H1 (cell line): Measurements from ENCODE around the gene FAM181A. TPM values are rescaled to one million over a fixed set of nuclear protein-coding genes. Genes with fewer than 3 reads are reported as not detected.

Experiments used
- CTCF ChIA-PET: fragments of 300-600 bp; sonication (Branson Sonifier 250); formaldehyde crosslinking; loops from one replicate; lab custom pipeline; 2021; ENCODE audit not compliant: partially characterized antibody; lab: Charles Lee
- POLR2A ChIA-PET: fragments of 300-600 bp; sonication (Branson Sonifier 250); formaldehyde crosslinking; loops from one replicate; lab custom pipeline; 2021; ENCODE audit warnings: inconsistent platforms; ENCODE audit not compliant: partially characterized antibody; lab: Charles Lee
- DNase-seq, 2 experiments: peaks; one replicate each; pipeline versions ENCODE4 v3.0.0 to v3.0.0-alpha.2; 2010 to 2022; ENCODE audit warnings: low spot score in 2 of 2, low read depth in 1 of 2, mixed read lengths in 1 of 2
- FAIRE-seq: peaks from 2 replicates; lab custom pipeline; 2011; peaks lifted over from hg19 to GRCh38; lab: Jason Lieb, UNC
- H2AFZ ChIP-seq: 2 replicates; pipeline ENCODE4 v1.8.1; 2012; ENCODE audit warnings: low read length, inconsistent platforms
- H2AK5ac ChIP-seq: 2 replicates; pipeline ENCODE4 v1.6.1; 2013; ENCODE audit warnings: low read depth, low read length
- H2BK120ac ChIP-seq: replicated peaks from 2 replicates; pipeline ENCODE3; 2013; ENCODE audit warnings: low read depth, low read length, inconsistent platforms
- H2BK12ac ChIP-seq: 2 replicates; pipeline ENCODE4 v1.6.1; 2013; ENCODE audit warnings: low read depth, low read length
- H2BK15ac ChIP-seq: 2 replicates; pipeline ENCODE4 v1.6.1; 2013; ENCODE audit warnings: low read length
- H2BK20ac ChIP-seq: 2 replicates; pipeline ENCODE4 v1.6.1; 2013; ENCODE audit warnings: low read length
- H2BK5ac ChIP-seq: 2 replicates; pipeline ENCODE4 v1.6.1; 2013; ENCODE audit warnings: low read depth, low read length
- H3K14ac ChIP-seq: 2 replicates; pipeline ENCODE4 v1.6.1; 2013; ENCODE audit warnings: inconsistent platforms; ENCODE audit not compliant: insufficient read length
- H3K18ac ChIP-seq: 2 replicates; pipeline ENCODE4 v1.6.1; 2013; ENCODE audit warnings: low read length; ENCODE audit errors: extremely low read depth
- H3K23ac ChIP-seq: 2 replicates; pipeline ENCODE4 v1.6.1; 2013; ENCODE audit warnings: inconsistent platforms; ENCODE audit not compliant: insufficient read length
- H3K23me2 ChIP-seq: 2 replicates; pipeline ENCODE4 v1.6.1; 2013; ENCODE audit warnings: low read depth, low read length
- H3K27ac ChIP-seq: 2 replicates; pipeline ENCODE4 v1.6.1; 2011; ENCODE audit warnings: low read depth, low read length, inconsistent platforms
- H3K27me3 ChIP-seq, 4 experiments: replicated peaks in 1 of 4; 1 replicate in 1 of 4; 2 replicates in 3 of 4; pipeline versions ENCODE4 v1.6.1 to v1.8.1; 2011 to 2013; ENCODE audit warnings: low read length in 3 of 4, mild to moderate bottlenecking in 3 of 4, inconsistent platforms in 2 of 4, mixed read lengths in 2 of 4, moderate library complexity in 1 of 4; ENCODE audit not compliant: control insufficient read depth in 3 of 4, insufficient read depth in 3 of 4; ENCODE audit errors: extremely low read depth in 1 of 4
- H3K36me3 ChIP-seq, 4 experiments: 2 replicates each; pipeline versions ENCODE4 v1.6.1 to v1.8.1; 2011 to 2013; ENCODE audit warnings: mild to moderate bottlenecking in 4 of 4, low read length in 3 of 4, moderate library complexity in 2 of 4, control low read depth in 1 of 4, inconsistent platforms in 1 of 4; ENCODE audit not compliant: insufficient read depth in 4 of 4, control insufficient read depth in 2 of 4
- H3K4ac ChIP-seq: replicated peaks from 2 replicates; pipeline ENCODE3; 2013; ENCODE audit warnings: low read length, low read depth, mixed read lengths, inconsistent platforms; ENCODE audit not compliant: insufficient read length
- H3K4me1 ChIP-seq, 4 experiments: replicated peaks in 1 of 4; 1 replicate in 1 of 4; 2 replicates in 3 of 4; pipeline versions ENCODE4 v1.6.1 to v1.8.1; 2011 to 2013; ENCODE audit warnings: low read length in 3 of 4, inconsistent platforms in 2 of 4, mixed read lengths in 1 of 4; ENCODE audit not compliant: insufficient read depth in 4 of 4, control insufficient read depth in 3 of 4
- H3K4me2 ChIP-seq, 2 experiments: 2 replicates each; pipeline versions ENCODE4 v1.6.1 to v1.8.1; 2011 to 2013; ENCODE audit warnings: low read depth in 2 of 2, low read length in 2 of 2, control low read depth in 1 of 2, inconsistent platforms in 1 of 2, mild to moderate bottlenecking in 1 of 2; ENCODE audit not compliant: insufficient read depth in 1 of 2
- H3K4me3 ChIP-seq, 4 experiments: fragments of 200-600, 300-600 bp in 1 of 4; sonication (generic), shearing (Covaris generic), sonication (Bioruptor Twin) in 1 of 4; 2 replicates each; pipeline versions ENCODE4 v1.5.1 to v1.8.1; 2011 to 2016; ENCODE audit warnings: low read length in 4 of 4, low read depth in 3 of 4, control low read depth in 2 of 4, inconsistent platforms in 2 of 4, mild to moderate bottlenecking in 2 of 4, mixed read lengths in 1 of 4, moderate library complexity in 1 of 4; ENCODE audit not compliant: insufficient read depth in 2 of 4; ENCODE audit errors: extremely low read depth in 1 of 4
- H3K56ac ChIP-seq: replicated peaks from 2 replicates; pipeline ENCODE3; 2013; ENCODE audit warnings: low read depth, mild to moderate bottlenecking, mixed read lengths, low read length, inconsistent platforms; ENCODE audit not compliant: insufficient read length
- H3K79me1 ChIP-seq: 2 replicates; pipeline ENCODE4 v1.6.1; 2013; ENCODE audit warnings: low read depth, low read length, control low read depth
- H3K79me2 ChIP-seq, 2 experiments: 2 replicates each; pipeline versions ENCODE4 v1.6.1 to v1.8.1; 2012 to 2013; ENCODE audit warnings: low read length in 2 of 2, mild to moderate bottlenecking in 2 of 2, inconsistent platforms in 1 of 2; ENCODE audit not compliant: insufficient read depth in 2 of 2, control insufficient read depth in 1 of 2
- H3K9ac ChIP-seq, 4 experiments: replicated peaks in 1 of 4; 1 replicate in 1 of 4; 2 replicates in 3 of 4; pipeline versions ENCODE4 v1.6.1 to v1.8.1; 2011 to 2013; ENCODE audit warnings: low read depth in 3 of 4, low read length in 3 of 4, control low read depth in 2 of 4, mild to moderate bottlenecking in 2 of 4, moderate library complexity in 2 of 4, inconsistent platforms in 1 of 4; ENCODE audit errors: extremely low read depth in 1 of 4
- H3K9me3 ChIP-seq, 2 experiments: 2 replicates each; pipeline versions ENCODE4 v1.6.1 to v1.8.1; 2012 to 2013; ENCODE audit warnings: mild to moderate bottlenecking in 2 of 2, moderate library complexity in 2 of 2, control low read depth in 1 of 2, inconsistent platforms in 1 of 2, low read depth in 1 of 2, low read length in 1 of 2, mixed read lengths in 1 of 2; ENCODE audit not compliant: insufficient read depth in 2 of 2
- H4K20me1 ChIP-seq, 2 experiments: replicated peaks in 1 of 2; 2 replicates each; pipeline versions ENCODE3 to v1.8.1; 2011 to 2013; ENCODE audit warnings: inconsistent platforms in 2 of 2, low read length in 2 of 2, mild to moderate bottlenecking in 1 of 2; ENCODE audit not compliant: insufficient read depth in 2 of 2, control insufficient read depth in 1 of 2
- H4K5ac ChIP-seq: 2 replicates; pipeline ENCODE4 v1.6.1; 2013; ENCODE audit warnings: low read length, low read depth, mixed read lengths, inconsistent platforms; ENCODE audit not compliant: insufficient read length
- H4K8ac ChIP-seq: 2 replicates; pipeline ENCODE4 v1.8.0; 2013; ENCODE audit warnings: mild to moderate bottlenecking, moderate library complexity, low read length, inconsistent platforms; ENCODE audit not compliant: insufficient read depth; ENCODE audit errors: extremely low read depth
- H4K91ac ChIP-seq: replicated peaks from 2 replicates; pipeline ENCODE3; 2013; ENCODE audit warnings: low read length, mixed read lengths, inconsistent platforms; ENCODE audit not compliant: insufficient read length
- BRCA1 ChIP-seq: IDR thresholded peaks from 2 replicates; pipeline ENCODE4 v1.6.1; 2012; ENCODE audit warnings: low read depth, low read length, improper control_type of control experiment
- CTBP2 ChIP-seq: IDR thresholded peaks from 2 replicates; pipeline ENCODE4 v1.7.0; 2011; ENCODE audit warnings: borderline replicate concordance, mild to moderate bottlenecking, moderate library complexity, mixed read lengths, low read length; ENCODE audit not compliant: insufficient read depth, insufficient read length
- EGR1 ChIP-seq: IDR thresholded peaks from 2 replicates; pipeline ENCODE4 v1.6.1; 2011; ENCODE audit warnings: low read depth, low read length, borderline replicate concordance
- NANOG ChIP-seq: IDR thresholded peaks from 2 replicates; pipeline ENCODE4 v1.6.1; 2011; ENCODE audit warnings: low read length, low read depth, mild to moderate bottlenecking, inconsistent platforms; ENCODE audit not compliant: insufficient read depth, poor library complexity, severe bottlenecking
- SAP30 ChIP-seq: fragments of 300-600 bp; sonication (generic); IDR thresholded peaks from 2 replicates; pipeline ENCODE4 v1.7.1; 2012; ENCODE audit warnings: low read length, moderate library complexity, mild to moderate bottlenecking, inconsistent platforms; ENCODE audit not compliant: insufficient read depth, insufficient replicate concordance
- SP4 ChIP-seq: IDR thresholded peaks from 2 replicates; pipeline ENCODE4 v1.6.1; 2012; ENCODE audit warnings: low read length, inconsistent platforms
- TCF12 ChIP-seq: IDR thresholded peaks from 2 replicates; pipeline ENCODE4 v1.6.1; 2011; ENCODE audit warnings: low read depth, mild to moderate bottlenecking, low read length
- TEAD4 ChIP-seq: IDR thresholded peaks from 2 replicates; pipeline ENCODE4 v1.6.1; 2012; ENCODE audit warnings: low read depth, low read length, inconsistent platforms, mixed read lengths
- WGBS, 2 experiments: shearing (Covaris generic) in 1 of 2; methylation state at CpG; one replicate each; pipeline versions ENCODE4 v1.1.6 to v1.1.7; 2013 to 2015; ENCODE audit warnings: low lambda C conversion rate in 2 of 2, mixed read lengths in 2 of 2, inconsistent platforms in 1 of 2, low coverage in 1 of 2, missing lambda C conversion rate in 1 of 2; ENCODE audit not compliant: insufficient replicate concordance in 2 of 2, insufficient coverage in 1 of 2, insufficient read length in 1 of 2; ENCODE audit errors: extremely low coverage in 1 of 2, missing lambda C conversion rate in 1 of 2; 5-methylcytosine and 5-hydroxymethylcytosine counted together
- polyA plus RNA-seq, 7 experiments: library from polyadenylated mRNA; depleted of rRNA in 3 of 7; stranded (reverse) in 5 of 7; unstranded in 2 of 7; fragments of >200 nt in 5 of 7; fragments of 200-250 nt in 2 of 7; gene quantifications; 1 replicate in 5 of 7; 2 replicates in 1 of 7; 4 replicates in 1 of 7; pipeline versions ENCODE4 v1.2.1 to v1.2.3, GENCODE V29; 2011 to 2013; ENCODE audit warnings: missing spikeins in 2 of 7, mixed read lengths in 2 of 7
- total RNA-seq: library from RNA; stranded (reverse); fragmentation: NEBNext Ultra II Directional; extraction: Animal tissue kit (Norgen Biotek cat#: 25700); gene quantifications from 2 replicates; pipeline ENCODE4 v1.2.1, GENCODE V29; 2021

FAM181A gene
- total and polyA plus RNA-seq, 2 of the 8 experiments (the other 6 are each of a cell fraction or from before 2014, with no cell fraction given), result not detected

- H3K14ac ChIP-seq, result no peak overlapping the region
- no peak overlapping the region for H2AFZ ChIP-seq
- ChIA-PET CTCF (interaction anchor here (1.0 to 3.7 kb wide), 2 partner anchors 9 to 279 kb away, joined by 3 to 29 read pairs; no protein-coding TSS in a partner anchor), POLR2A (no interaction called here)
- H3K79me1 ChIP-seq, result no peaks in the 10 kb centered on the region
- no peaks in the 10 kb centered on the region for H4K20me1 ChIP-seq
- H3K4me2 ChIP-seq, result no peak overlapping the region
- no peak overlapping the region for H3K4me3 ChIP-seq
- DNase-seq (no peak), FAIRE-seq (no peak)
- TF ChIP-seq EGR1, result no peak
- TF ChIP-seq CTBP2, result no peak
- TF ChIP-seq SAP30, result no peak
- TF ChIP-seq BRCA1, result no peak
- TF ChIP-seq NANOG, result no peak
- TF ChIP-seq TEAD4, result no peak
- no peak for TF ChIP-seq TCF12
- no peak for TF ChIP-seq SP4
- no peak overlapping the region for H2BK12ac ChIP-seq
- H3K27me3 ChIP-seq, result no peaks in the 10 kb centered on the region
- H3K9ac ChIP-seq, result no peak overlapping the region
- no peak overlapping the region for H3K23ac ChIP-seq
- H3K9me3 ChIP-seq, result no peaks in the 10 kb centered on the region
- H4K5ac ChIP-seq, result no peak overlapping the region
- H2BK120ac ChIP-seq, result no peak overlapping the region
- H3K56ac ChIP-seq, result no peak overlapping the region
- H2BK15ac ChIP-seq, result no peak overlapping the region
- no peak overlapping the region for H2BK5ac ChIP-seq
- H4K91ac ChIP-seq, result no peak overlapping the region
- H2AK5ac ChIP-seq, result no peak overlapping the region
- H2BK20ac ChIP-seq, result no peak overlapping the region
- no peak overlapping the region for H3K27ac ChIP-seq
- H3K18ac ChIP-seq, result no peak overlapping the region
- no peak overlapping the region for H3K4ac ChIP-seq
- no peak overlapping the region for H4K8ac ChIP-seq
- peaks cover 0 to 5% (median 0%) of the 10 kb centered on the region in 4 experiments; a peak in 1 of 7 replicates for H3K4me1 ChIP-seq
- WGBS, 2 experiments, result 82% methylated on average over 8 of the region's 13 CpGs; no CpG with 5 or more reads in 1 of the 2 experiments
- no peaks in the 10 kb centered on the region for H3K36me3 ChIP-seq
- H3K23me2 ChIP-seq, result no peaks in the 10 kb centered on the region
- H3K79me2 ChIP-seq, result no peaks in the 10 kb centered on the region
Measured at GRCh38 chr14:93929048-93929535, 1.9 kb downstream of the FAM181A start.
